Right atrium auricular region (tissue), 2 donors: ENCODE measurements around the gene KLHL25. TPM values are rescaled to one million over a fixed set of nuclear protein-coding genes. Genes with fewer than 3 reads are reported as not detected.

ENCODE experiments used
- DNase-seq: peaks from one replicate; pipeline ENCODE4 v3.0.0-alpha.2; 2019; ENCODE audit warnings: low spot score
- H3K27ac ChIP-seq, 2 donors: fragments of 200-600 bp; sonication (generic); 1 replicate in 1 of 2; 2 replicates in 1 of 2; pipeline ENCODE4 v1.5.1; 2016 to 2019
- H3K27me3 ChIP-seq, 2 donors: fragments of 200-600 bp; sonication (generic); one replicate each; pipeline versions ENCODE4 v1.5.1 to v1.6.0; 2017 to 2019
- H3K36me3 ChIP-seq: fragments of 200-600 bp; sonication (generic); one replicate; pipeline ENCODE4 v1.5.1; 2016
- H3K4me1 ChIP-seq, 2 donors: fragments of 200-600 bp; sonication (generic); one replicate each; pipeline versions ENCODE4 v1.5.1 to v1.6.0; 2017 to 2019
- H3K4me3 ChIP-seq, 2 donors: fragments of 200-600 bp; sonication (generic); 1 replicate in 1 of 2; 2 replicates in 1 of 2; pipeline ENCODE4 v1.5.1; 2017 to 2019; ENCODE audit warnings: mild to moderate bottlenecking in 1 of 2, moderate library complexity in 1 of 2
- H3K9me3 ChIP-seq, 2 donors: fragments of 200-600 bp; sonication (generic); one replicate each; pipeline ENCODE4 v1.5.1; 2019
- total RNA-seq, 2 donors: library from RNA; depleted of rRNA; stranded (reverse); fragments of >200 nt; gene quantifications; one replicate each; pipeline ENCODE4 v1.1.0, GENCODE V29; 2016
- TF ChIP-seq, protein P1 (sequence below), 2 donors: fragments of 200-600 bp; sonication (generic); IDR thresholded peaks; one replicate each; pipeline ENCODE4 v1.5.1; 2019; ENCODE audit warnings: antibody characterized with exemption in 2 of 2

KLHL25 gene
- total RNA-seq, 2 donors from 2014 or later: 4.1 TPM

DNA sequence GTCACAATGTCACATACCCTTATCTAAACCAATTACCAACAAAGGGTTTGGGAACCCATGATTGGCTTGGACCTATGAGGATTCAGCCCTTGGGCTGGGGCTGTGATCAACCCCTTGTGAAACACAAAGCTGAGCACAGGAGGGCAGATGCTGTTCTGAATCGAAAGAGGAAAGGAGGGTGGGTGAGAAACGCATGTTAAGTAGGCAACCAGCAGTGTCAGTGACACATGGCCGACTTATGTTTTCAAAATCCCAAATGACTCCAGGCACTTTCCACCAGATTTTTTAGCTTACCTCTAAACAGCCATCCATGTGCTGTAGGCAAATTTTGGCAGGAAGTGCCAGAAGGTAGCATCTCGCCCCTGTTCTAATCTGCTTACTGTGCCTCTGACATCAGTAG, 34.1 kb upstream of the KLHL25 start:
- Histone ChIP-seq H3K36me3 (no peaks in the 10 kb centered on the region), H3K27me3 (no peaks in the 10 kb centered on the region), H3K4me1 (no peaks in the 10 kb centered on the region), H3K4me3 (no peak overlapping the region), H3K9me3 (no peaks in the 10 kb centered on the region), H3K27ac (no peak overlapping the region)
- TF ChIP-seq, protein P1, sequence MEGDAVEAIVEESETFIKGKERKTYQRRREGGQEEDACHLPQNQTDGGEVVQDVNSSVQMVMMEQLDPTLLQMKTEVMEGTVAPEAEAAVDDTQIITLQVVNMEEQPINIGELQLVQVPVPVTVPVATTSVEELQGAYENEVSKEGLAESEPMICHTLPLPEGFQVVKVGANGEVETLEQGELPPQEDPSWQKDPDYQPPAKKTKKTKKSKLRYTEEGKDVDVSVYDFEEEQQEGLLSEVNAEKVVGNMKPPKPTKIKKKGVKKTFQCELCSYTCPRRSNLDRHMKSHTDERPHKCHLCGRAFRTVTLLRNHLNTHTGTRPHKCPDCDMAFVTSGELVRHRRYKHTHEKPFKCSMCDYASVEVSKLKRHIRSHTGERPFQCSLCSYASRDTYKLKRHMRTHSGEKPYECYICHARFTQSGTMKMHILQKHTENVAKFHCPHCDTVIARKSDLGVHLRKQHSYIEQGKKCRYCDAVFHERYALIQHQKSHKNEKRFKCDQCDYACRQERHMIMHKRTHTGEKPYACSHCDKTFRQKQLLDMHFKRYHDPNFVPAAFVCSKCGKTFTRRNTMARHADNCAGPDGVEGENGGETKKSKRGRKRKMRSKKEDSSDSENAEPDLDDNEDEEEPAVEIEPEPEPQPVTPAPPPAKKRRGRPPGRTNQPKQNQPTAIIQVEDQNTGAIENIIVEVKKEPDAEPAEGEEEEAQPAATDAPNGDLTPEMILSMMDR (IDR thresholded peaks at IDR 0.05): no peak
- DNase-seq: no peak

DNA sequence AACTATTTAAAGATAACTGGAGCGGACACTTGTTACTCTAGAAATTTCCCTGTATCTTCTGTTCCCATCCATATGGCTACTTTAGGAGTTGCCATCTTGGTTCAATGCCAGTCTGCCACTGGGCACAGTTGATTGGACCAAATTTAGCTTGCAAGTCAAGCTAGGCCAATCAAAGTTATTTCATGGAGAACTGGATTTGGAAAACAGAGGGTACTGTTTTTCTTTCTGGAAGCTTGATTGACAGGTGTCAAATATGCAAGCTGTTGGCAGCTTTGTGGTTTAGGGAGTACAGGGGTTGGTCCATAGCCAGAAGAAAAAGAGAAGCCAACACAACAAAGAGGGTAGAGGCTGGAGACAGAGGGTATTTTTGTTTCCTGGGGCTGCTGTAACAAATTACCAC, 33.4 kb upstream of the KLHL25 start:
- Histone ChIP-seq H3K4me3 (no peak overlapping the region), H3K27ac (no peak overlapping the region), H3K36me3 (no peaks in the 10 kb centered on the region), H3K4me1 (no peaks in the 10 kb centered on the region), H3K27me3 (no peaks in the 10 kb centered on the region), H3K9me3 (no peaks in the 10 kb centered on the region)
- no peak for DNase-seq
- TF ChIP-seq, protein P1 (IDR thresholded peaks at IDR 0.05): no peak

DNA sequence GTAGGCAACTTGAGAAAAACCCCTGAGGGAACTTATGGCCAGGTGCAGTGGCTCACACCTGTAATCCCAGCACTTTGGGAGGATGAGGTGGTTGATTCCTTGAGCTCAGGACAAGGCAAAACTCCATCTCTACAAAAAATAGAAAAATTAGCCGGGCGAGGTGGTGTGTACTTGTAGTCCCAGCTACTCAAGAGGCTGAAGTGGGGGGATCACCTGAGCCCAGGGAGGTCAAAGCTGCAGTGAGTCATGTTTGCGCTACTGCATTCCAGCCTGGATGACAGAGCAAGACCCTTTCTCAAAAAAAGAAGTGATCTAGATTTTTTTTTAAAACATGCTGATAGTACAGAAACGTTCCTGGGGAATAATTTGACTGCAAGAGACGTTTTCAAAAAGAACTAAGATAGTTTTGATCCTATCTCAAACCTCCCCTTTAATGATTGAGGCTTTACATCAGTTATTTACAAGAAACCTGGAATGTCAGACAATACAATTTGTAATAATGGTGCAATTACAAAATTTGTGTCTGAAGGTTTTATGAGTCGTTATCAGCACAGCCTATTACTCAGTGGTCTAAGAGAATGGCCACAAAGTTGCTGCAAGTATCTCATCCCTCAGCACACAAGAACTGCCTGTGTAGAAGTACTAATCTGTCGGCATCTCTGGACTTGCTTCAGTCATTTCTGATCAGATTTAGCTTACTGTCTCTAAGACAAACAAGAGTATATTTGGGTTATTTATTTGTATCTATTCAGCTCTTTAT, 32.2 kb upstream of the KLHL25 start:
- no peak overlapping the region for H3K4me3 ChIP-seq
- H3K27ac ChIP-seq: no peak overlapping the region
- DNase-seq: no peak
- TF ChIP-seq, protein P1 (IDR thresholded peaks at IDR 0.05): no peak
- no peaks in the 10 kb centered on the region for H3K27me3 ChIP-seq
- no peaks in the 10 kb centered on the region for H3K36me3 ChIP-seq
- no peaks in the 10 kb centered on the region for H3K9me3 ChIP-seq
- no peaks in the 10 kb centered on the region for H3K4me1 ChIP-seq

DNA sequence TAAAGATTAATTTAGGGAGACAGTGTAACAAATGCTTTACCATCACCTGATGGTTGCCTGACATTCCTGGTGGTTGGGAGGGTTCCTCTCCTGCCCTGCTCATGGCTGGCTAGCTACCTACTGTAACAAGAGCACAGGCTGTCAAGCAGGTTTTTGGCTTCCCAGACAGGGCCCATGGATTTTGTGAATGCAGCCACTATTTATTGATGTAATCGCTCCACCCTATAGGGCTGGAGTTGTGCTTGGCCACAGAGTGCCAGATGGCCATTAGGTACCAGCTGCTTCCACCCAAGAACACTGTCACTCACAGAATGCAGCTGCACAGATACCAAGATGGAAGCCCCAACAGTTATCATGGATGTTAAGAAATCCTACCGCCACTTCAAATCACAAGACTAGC, 31.0 kb upstream of the KLHL25 start:
- no peaks in the 10 kb centered on the region for H3K4me1 ChIP-seq
- no peaks in the 10 kb centered on the region for H3K9me3 ChIP-seq
- H3K27me3 ChIP-seq: no peaks in the 10 kb centered on the region
- no peaks in the 10 kb centered on the region for H3K36me3 ChIP-seq
- no peak overlapping the region for H3K27ac ChIP-seq
- TF ChIP-seq, protein P1 (IDR thresholded peaks at IDR 0.05): no peak
- no peak overlapping the region for H3K4me3 ChIP-seq
- no peak for DNase-seq

DNA sequence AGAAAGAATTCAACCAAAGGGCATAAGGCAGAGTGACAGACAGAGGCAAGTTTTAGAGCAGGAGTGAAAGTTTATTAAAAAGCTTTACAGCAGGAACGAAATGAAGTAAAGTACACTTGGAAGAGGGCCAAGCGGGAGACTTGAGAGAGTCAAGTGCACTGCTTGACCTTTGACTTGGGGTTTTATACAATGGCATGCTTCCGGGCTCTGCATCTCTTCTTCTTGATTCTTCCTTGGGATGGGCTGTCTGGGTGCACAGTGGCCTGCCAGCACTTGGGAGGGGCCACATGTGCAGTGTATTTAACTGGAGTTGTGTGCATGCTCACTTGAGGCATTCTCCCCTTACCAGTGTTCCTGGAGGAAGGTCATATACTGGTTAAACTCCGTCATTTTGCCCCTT, 30.4 kb upstream of the KLHL25 start:
- TF ChIP-seq, protein P1 (IDR thresholded peaks at IDR 0.05): no peak
- Histone ChIP-seq H3K27ac (no peak overlapping the region), H3K36me3 (no peaks in the 10 kb centered on the region), H3K9me3 (no peaks in the 10 kb centered on the region), H3K4me1 (no peaks in the 10 kb centered on the region), H3K4me3 (no peak overlapping the region), H3K27me3 (no peaks in the 10 kb centered on the region)
- no peak for DNase-seq

DNA sequence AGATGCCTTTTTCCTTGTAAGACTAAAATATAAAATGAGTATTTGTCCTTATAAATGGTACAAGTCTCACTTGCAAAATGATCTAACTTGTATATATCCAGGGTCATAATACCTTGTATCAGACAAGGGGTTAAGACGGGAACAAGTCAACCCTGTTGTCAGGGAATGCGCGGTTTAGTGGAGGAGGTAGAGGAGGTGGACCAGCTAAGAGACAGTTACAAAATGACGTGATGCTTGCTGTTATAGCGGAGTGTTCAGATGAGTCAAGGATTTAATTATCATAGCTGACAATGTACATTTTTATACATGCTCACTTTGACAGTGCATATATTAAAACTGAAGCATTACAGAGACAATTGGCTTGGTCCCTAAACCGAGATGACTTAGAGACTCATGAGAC, 26.8 kb upstream of the KLHL25 start:
- Histone ChIP-seq H3K4me3 (no peak overlapping the region), H3K36me3 (no peaks in the 10 kb centered on the region), H3K27ac (no peak overlapping the region), H3K4me1 (no peaks in the 10 kb centered on the region), H3K9me3 (no peaks in the 10 kb centered on the region), H3K27me3 (no peaks in the 10 kb centered on the region)
- DNase-seq: no peak
- TF ChIP-seq, protein P1 (IDR thresholded peaks at IDR 0.05): no peak
